B cell (primary cell): Measurements from ENCODE around the gene SLC2A4RG. TPM values are rescaled to one million over a fixed set of nuclear protein-coding genes. Genes with fewer than 3 reads are reported as not detected.

Experiments
- ATAC-seq: fragments of 200-7000 bp; cut with Tn5 transposase; one replicate; pipeline ENCODE4 v1.10.0; 2021; ENCODE audit warnings: low read depth, mild to moderate bottlenecking, moderate number of reproducible peaks, moderate library complexity
- CTCF ChIA-PET: fragments of 350-600 bp; sonication (Branson Sonifier 250); formaldehyde crosslinking; loops from one replicate; lab custom pipeline; 2021; ENCODE audit warnings: antibody characterized with exemption, inconsistent platforms; lab: Charles Lee
- POLR2A ChIA-PET: fragments of 350-600 bp; sonication (Branson Sonifier 250); formaldehyde crosslinking; loops from one replicate; lab custom pipeline; 2021; ENCODE audit warnings: antibody characterized with exemption; lab: Charles Lee
- DNase-seq: peaks from one replicate; pipeline ENCODE4 v3.0.0; 2013
- H2AFZ ChIP-seq: 2 replicates; pipeline ENCODE4 v1.6.1; 2012; ENCODE audit warnings: mild to moderate bottlenecking, low read depth, low read length; ENCODE audit not compliant: insufficient read depth, poor library complexity, severe bottlenecking
- H3K27ac ChIP-seq, 2 donors: 1 replicate in 1 of 2; 2 replicates in 1 of 2; pipeline ENCODE4 v1.5.1; 2012 to 2013; ENCODE audit warnings: low read length in 2 of 2, mild to moderate bottlenecking in 2 of 2, moderate library complexity in 1 of 2
- H3K27me3 ChIP-seq, 4 experiments: fragments of 200-600 bp in 1 of 4; sonication (generic) in 1 of 4; replicated peaks in 1 of 4; 1 replicate in 2 of 4; 2 replicates in 2 of 4; pipeline versions ENCODE4 v1.6.1 to v1.7.0; 2013 to 2016; ENCODE audit warnings: low read length in 3 of 4, mild to moderate bottlenecking in 2 of 4, mixed read lengths in 1 of 4, moderate library complexity in 1 of 4; ENCODE audit not compliant: insufficient read depth in 4 of 4, control insufficient read depth in 3 of 4; ENCODE audit errors: control extremely low read depth in 1 of 4
- H3K36me3 ChIP-seq, 2 experiments: replicated peaks in 1 of 2; 1 replicate in 1 of 2; 2 replicates in 1 of 2; pipeline versions ENCODE4 v1.6.1 to v1.7.1; 2013; ENCODE audit warnings: low read length in 1 of 2; ENCODE audit not compliant: insufficient read depth in 2 of 2, control insufficient read depth in 1 of 2; ENCODE audit errors: control extremely low read depth in 1 of 2, extremely low read depth in 1 of 2
- H3K4me1 ChIP-seq, 2 donors: fragments of 200-600 bp in 1 of 2; sonication (generic) in 1 of 2; 1 replicate in 1 of 2; 2 replicates in 1 of 2; pipeline versions ENCODE4 v1.5.1 to v1.6.1; 2013 to 2017; ENCODE audit warnings: low read length in 2 of 2; ENCODE audit not compliant: control insufficient read depth in 2 of 2, insufficient read depth in 2 of 2
- H3K4me2 ChIP-seq: replicated peaks from 2 replicates; pipeline ENCODE3; 2012; ENCODE audit warnings: mild to moderate bottlenecking, low read depth, low read length; ENCODE audit not compliant: poor library complexity, severe bottlenecking
- H3K4me3 ChIP-seq, 5 experiments: fragments of 200-600 bp in 1 of 5; sonication (generic) in 1 of 5; 1 replicate in 3 of 5; 2 replicates in 2 of 5; pipeline versions ENCODE4 v1.5.1 to v1.7.0; 2011 to 2016; ENCODE audit warnings: low read length in 4 of 5, mild to moderate bottlenecking in 4 of 5, low read depth in 2 of 5, control low read depth in 1 of 5, moderate library complexity in 1 of 5; ENCODE audit not compliant: insufficient read depth in 1 of 5; ENCODE audit errors: control extremely low read depth in 1 of 5, extremely low read depth in 1 of 5
- H3K79me2 ChIP-seq: fragments of 200-600 bp; sonication (generic); one replicate; pipeline ENCODE4 v1.6.0; 2016; ENCODE audit warnings: low read length; ENCODE audit not compliant: control insufficient read depth, insufficient read depth
- H3K9ac ChIP-seq: fragments of 200-600 bp; sonication (generic); 2 replicates; pipeline ENCODE4 v1.6.1; 2017; ENCODE audit warnings: mild to moderate bottlenecking, low read length, moderate library complexity
- H3K9me3 ChIP-seq, 3 donors: one replicate each; pipeline versions ENCODE4 v1.6.1 to v1.7.1; 2013; ENCODE audit warnings: low read length in 2 of 3; ENCODE audit not compliant: control insufficient read depth in 2 of 3, insufficient read depth in 1 of 3; ENCODE audit errors: control extremely low read depth in 1 of 3
- H4K20me1 ChIP-seq: 2 replicates; pipeline ENCODE4 v1.6.0; 2012; ENCODE audit warnings: mild to moderate bottlenecking, low read length; ENCODE audit not compliant: insufficient read depth, control insufficient read depth, poor library complexity, severe bottlenecking
- H3K27ac Mint-ChIP-seq: one replicate; pipeline ENCODE4 v1.8.0; 2021; ENCODE audit warnings: mixed read lengths
- H3K27me3 Mint-ChIP-seq: one replicate; pipeline ENCODE4 v1.8.0; 2021; ENCODE audit warnings: mixed read lengths
- H3K4me1 Mint-ChIP-seq: one replicate; pipeline ENCODE4 v1.8.0; 2021; ENCODE audit warnings: mixed read lengths
- H3K4me3 Mint-ChIP-seq: one replicate; pipeline ENCODE4 v1.8.0; 2021; ENCODE audit warnings: mixed read lengths
- H3K9me3 Mint-ChIP-seq: one replicate; pipeline ENCODE4 v1.8.0; 2022; ENCODE audit warnings: mixed read lengths; ENCODE audit not compliant: insufficient read depth
- CTCF ChIP-seq: fragments of 200-600 bp; IDR thresholded peaks from one replicate; pipeline ENCODE4 v1.8.0; 2022; ENCODE audit warnings: antibody characterized with exemption, mild to moderate bottlenecking
- EZH2 ChIP-seq: IDR thresholded peaks from 2 replicates; pipeline ENCODE4 v1.6.1; 2012; ENCODE audit warnings: borderline replicate concordance, low read depth, mild to moderate bottlenecking, moderate library complexity, low read length; ENCODE audit not compliant: insufficient read depth, poor library complexity, severe bottlenecking
- WGBS: methylation state at CpG from one replicate; pipeline ENCODE4 v1.1.5; 2013; ENCODE audit warnings: missing lambda C conversion rate; ENCODE audit not compliant: insufficient coverage; 5-methylcytosine and 5-hydroxymethylcytosine counted together
- intact Hi-C: fragments of 100-400 bp; cut with micrococcal nuclease; formaldehyde crosslinking; loops from one replicate; pipeline ENCODE4 v1.10.0; 2022
- polyA plus RNA-seq: library from polyadenylated mRNA; depleted of rRNA; stranded (reverse); fragments of >200 nt; gene quantifications from 2 replicates; pipeline ENCODE4 v1.2.3, GENCODE V29; 2012
- total RNA-seq, 2 donors: library from RNA; stranded (reverse); fragments of 120-200 nt in 1 of 2; gene quantifications; 1 replicate in 1 of 2; 2 replicates in 1 of 2; pipeline versions ENCODE4 v1.2.3 to v1.2.4, GENCODE V29; 2013 to 2022

The SLC2A4RG gene
- total and polyA plus RNA-seq, 2 donors (not counting 1 experiment from before 2014, with no cell fraction given), result 39.7 to 49.4 TPM

GRCh38 chr20:63744574-63745423 lies 5.2 kb downstream of the SLC2A4RG start:
- Histone ChIP-seq H3K79me2 (no peaks in the 10 kb centered on the region), H2AFZ (no peak overlapping the region), H3K9ac (no peak overlapping the region), H3K27ac (no peak overlapping the region), H3K27me3 (no peaks in the 10 kb centered on the region), H3K4me2 (no peak overlapping the region), H3K4me3 (no peak overlapping the region), H3K9me3 (no peaks in the 10 kb centered on the region), H3K36me3 (peaks cover 0 to 4% of the 10 kb centered on the region in 2 experiments), H4K20me1 (no peaks in the 10 kb centered on the region), H3K4me1 (peaks cover 6 to 11% of the 10 kb centered on the region in 2 donors)
- TF ChIP-seq CTCF, result no peak
- ChIA-PET CTCF (no interaction called here), POLR2A (no interaction called here)
- no peak for DNase-seq
- Mint-ChIP-seq H3K4me1 (no peaks in the 10 kb centered on the region), H3K27ac (no peak overlapping the region), H3K27me3 (no peaks in the 10 kb centered on the region), H3K9me3 (no peaks in the 10 kb centered on the region), H3K4me3 (no peak overlapping the region)
- intact Hi-C loops, result no loop called here
- WGBS, result 89% methylated on average over 22 of the region's 25 CpGs
- no peak for ATAC-seq

- Histone ChIP-seq H3K79me2 (no peaks in the 10 kb centered on the region), H3K27ac (no peak overlapping the region), H3K27me3 (no peaks in the 10 kb centered on the region), H3K36me3 (peaks cover 0 to 4% of the 10 kb centered on the region in 2 experiments), H4K20me1 (no peaks in the 10 kb centered on the region), H2AFZ (no peak overlapping the region), H3K4me3 (no peak overlapping the region), H3K9ac (no peak overlapping the region), H3K9me3 (no peaks in the 10 kb centered on the region), H3K4me2 (no peak overlapping the region), H3K4me1 (peaks cover 5 to 10% of the 10 kb centered on the region in 2 donors)
- Mint-ChIP-seq H3K4me1 (no peaks in the 10 kb centered on the region), H3K4me3 (no peak overlapping the region), H3K27me3 (no peaks in the 10 kb centered on the region), H3K9me3 (no peaks in the 10 kb centered on the region), H3K27ac (no peak overlapping the region)
- POLR2A ChIA-PET, result no interaction called here
- no peak for ATAC-seq
- intact Hi-C loops, result no loop called here
- WGBS, result 94% methylated on average over 13 of the region's 15 CpGs
- TF ChIP-seq EZH2 (no peak), CTCF (no peak)
- CTCF ChIA-PET, result no interaction called here
- no peak for DNase-seq
Measured at GRCh38 chr20:63745424-63745805, 5.8 kb downstream of the SLC2A4RG start.
